Stimulated activated CD4-positive, alpha-beta T cell treated with anti-CD3 and anti-CD28 coated beads, Interleukin-12 subunit alpha, Interleukin-12 subunit beta, amount 100 ng/mL, for 24 hours (primary cell): Measurements from ENCODE around the gene FXYD3.

Experiments
- DNase-seq, 2 experiments: peaks; one replicate each; pipeline ENCODE4 v3.0.0-alpha.2; 2020; ENCODE audit warnings: low read depth in 2 of 2

The FXYD3 gene, protein sequence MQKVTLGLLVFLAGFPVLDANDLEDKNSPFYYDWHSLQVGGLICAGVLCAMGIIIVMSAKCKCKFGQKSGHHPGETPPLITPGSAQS

DNA sequence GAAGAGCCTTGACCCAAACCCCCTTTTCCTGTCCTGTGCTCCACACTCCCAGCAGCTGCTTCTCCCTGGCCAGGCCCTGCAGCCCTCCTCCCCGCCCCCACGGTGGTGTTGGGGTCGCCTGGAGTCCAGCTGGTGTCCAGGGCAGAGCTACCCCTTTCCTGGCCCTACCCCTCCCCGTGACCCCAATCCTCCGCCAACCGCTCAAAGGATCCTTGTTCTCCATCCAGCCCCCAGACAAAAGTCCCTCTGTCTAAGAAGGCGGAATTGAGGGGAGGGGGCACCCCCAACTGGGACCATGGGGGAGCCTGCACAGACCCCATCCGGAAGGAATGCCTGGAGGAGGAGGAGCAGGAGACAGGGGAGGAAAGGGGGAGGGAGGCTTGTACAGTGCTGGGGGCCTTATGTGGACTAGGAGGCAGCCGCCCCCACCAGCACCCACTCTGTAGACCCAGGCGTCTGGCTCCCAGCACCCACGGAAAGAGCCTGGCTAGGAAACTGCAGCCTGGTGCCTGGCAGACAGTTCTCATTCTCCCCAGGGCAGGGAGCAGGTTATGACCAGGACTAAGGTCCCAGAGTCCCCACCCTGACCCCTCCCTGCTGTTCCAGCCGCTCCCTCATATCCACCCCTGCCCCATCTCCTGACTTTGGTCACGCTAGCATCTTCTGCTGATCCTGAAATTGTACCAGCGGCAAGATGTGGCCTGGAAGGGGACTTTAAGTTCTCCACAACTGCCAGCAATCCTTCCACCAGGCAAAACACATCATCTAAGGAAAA lies at the start of gene FXYD3:
TSS of gene FXYD3 (plus strand) at position 647 of the 775 bp plus-strand sequence. CDS start 3,554 bp downstream, outside the sequence.
- no peak for DNase-seq

DNA sequence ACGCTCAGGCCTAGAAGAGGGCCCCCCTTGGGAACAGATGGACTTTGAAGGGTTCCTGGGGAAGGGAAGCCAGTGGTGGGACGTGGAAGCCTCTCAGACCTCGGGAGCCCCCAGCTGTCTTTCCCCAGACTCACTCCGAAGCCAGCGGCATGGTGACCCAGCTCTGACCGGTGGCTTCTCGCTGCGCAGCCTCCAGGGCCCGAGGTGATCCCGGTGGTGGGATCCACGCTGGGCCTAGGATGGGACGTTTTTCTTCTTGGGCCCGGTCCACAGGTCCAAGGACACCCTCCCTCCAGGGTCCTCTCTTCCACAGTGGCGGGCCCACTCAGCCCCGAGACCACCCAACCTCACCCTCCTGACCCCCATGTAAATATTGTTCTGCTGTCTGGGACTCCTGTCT lies 49.5 kb upstream of the FXYD3 start:
- DNase-seq: no peak

DNA sequence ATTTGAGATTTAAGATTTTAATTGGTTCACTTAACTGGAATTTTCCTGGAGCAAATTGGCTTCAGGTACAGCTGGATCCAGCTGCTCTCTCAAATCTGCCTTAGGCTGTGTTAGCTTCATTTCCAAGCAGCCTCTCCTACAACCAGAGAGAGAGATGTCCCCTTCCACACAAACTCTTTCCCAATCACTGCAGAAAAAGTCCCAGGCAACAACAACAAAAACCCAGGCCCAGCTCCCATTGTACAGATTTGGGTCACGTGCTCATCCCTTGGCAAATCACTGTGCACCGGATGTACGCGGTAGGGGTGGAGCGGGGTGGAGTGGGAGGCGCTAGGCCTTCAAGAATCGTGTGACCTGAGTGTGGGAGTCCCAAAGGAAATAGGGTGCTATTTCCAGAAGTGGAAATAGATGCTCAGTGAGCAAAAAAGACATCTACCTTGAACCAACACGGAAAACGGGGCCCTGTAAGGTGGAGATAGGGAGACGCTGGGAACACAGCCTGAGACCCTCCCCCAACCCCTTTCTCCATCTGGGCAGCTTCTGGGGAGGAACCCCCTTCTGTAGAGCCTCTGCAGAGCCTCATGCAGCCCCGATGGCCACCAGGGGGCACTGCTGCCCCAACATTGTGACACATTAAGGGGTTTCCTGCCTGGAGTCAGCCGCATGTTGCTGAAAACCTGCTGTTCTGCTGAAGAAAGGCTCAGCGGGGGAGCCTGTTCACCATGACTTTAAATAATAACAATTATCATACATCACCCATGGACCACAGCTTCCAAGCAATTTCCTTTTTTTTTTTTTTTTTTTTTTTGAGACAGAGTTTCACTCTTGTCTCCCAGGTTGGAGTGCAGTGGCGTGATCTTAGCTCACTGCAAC lies 48.7 kb upstream of the FXYD3 start:
- DNase-seq: peak; percentile 79 to 94

DNA sequence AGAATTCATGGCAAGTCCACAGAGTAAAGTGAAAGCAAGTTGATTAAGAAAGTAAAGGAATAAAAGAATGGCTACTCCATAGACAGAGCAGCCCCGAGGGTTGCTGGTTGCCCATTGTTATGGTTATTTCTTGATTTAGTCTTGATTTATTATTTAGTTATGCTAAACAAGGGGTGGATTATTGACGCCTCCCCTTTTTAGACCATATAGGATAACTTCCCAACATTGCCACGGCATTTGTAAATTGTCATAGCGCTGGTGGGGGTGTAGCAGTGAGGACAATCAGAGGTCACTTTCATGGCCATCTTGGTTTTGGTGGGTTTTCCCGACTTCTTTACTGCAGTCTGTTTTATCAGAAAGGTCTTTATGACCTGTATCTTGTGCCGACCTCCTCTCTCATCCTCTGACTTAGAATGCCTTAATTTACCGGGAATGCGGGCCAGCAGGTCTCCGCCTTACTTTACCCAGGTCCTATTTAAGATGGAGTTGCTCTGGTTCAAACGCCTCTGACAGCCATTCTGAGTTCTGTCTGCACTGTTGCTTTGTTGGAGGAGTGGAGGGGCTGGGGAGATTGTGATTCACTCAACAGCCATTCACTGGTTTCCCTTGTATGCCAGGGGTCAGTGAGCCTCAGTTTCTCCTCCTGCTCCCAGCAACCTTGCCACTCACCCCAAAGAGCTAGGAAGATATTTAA lies 46.5 kb upstream of the FXYD3 start:
- DNase-seq: no peak

DNA sequence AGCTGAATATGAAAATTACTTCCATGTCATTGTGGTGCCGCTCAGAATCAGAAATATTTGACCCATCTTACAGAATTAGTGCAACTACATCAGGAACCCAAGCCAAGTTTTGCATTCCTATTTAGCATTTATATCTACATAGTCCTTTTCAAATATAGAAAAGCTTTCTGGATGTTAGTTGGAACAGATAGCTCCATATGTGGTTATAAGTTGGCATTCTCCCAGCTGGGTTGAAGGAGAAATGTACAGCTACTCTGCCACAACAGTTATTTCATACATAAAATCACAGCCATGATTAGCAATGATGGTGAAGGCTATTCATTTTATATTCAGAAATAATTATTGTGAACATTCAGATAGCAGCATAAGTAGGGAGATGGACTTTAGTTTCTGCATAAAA lies 45.9 kb upstream of the FXYD3 start:
- no peak for DNase-seq

DNA sequence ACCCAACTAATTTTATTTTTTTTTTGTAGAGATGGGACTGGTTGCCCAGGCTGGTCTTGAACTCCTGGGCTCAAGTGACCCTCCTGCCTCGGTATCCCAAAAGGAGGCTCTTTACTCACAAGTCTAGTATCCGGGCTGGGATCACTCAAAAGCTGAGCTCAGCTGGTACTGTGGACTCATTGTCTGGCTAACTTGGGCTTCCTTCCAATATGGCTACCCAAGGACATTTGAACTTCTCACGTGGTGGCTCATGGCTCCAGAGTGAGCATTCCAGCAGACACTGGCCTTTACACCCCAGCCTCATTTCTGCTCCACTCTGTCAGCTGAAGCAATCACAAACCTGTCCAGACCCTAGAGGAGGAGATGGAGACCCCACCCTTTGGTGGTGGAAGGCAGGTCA lies 45.2 kb upstream of the FXYD3 start:
- no peak for DNase-seq

DNA sequence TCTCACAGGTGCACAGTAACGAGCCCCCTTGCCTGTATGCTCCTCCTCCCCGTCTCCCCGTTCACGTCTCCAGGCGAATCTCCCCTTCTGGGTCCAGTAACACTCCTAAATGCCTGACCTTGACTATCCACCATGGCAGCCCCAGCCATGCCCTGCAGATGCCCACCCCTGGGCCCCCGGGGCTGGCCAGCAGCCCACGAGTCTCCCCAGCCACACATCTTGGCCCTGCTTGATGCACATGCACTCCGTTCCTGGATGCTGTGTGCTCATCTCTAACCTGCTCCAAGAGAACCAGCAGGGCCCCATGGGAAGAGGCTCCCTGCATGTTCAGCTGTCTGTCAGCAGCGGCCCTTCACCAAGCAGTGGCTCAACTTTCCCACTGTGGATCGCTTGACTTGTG lies 42.1 kb upstream of the FXYD3 start:
- DNase-seq: no peak

DNA sequence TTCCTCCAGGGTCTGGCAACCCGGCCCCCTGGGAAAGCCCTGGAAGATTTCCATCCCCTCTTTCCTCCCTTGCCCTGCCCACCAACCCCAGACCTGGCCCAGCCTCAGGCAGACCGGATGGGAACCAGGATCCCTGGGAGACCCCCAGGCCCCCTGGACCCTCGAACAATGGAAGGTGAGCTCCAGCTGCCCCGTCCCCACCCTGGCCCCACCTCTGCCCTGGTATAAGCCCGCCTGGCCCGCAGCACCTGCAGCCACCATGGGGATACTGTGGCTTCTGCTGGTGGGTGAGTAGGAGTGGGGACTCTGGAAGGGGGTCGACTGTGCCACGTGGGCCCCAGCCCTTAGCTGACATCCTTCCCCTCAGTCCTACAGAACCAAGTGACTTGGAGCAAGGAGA lies 41.7 kb upstream of the FXYD3 start:
- no peak for DNase-seq

DNA sequence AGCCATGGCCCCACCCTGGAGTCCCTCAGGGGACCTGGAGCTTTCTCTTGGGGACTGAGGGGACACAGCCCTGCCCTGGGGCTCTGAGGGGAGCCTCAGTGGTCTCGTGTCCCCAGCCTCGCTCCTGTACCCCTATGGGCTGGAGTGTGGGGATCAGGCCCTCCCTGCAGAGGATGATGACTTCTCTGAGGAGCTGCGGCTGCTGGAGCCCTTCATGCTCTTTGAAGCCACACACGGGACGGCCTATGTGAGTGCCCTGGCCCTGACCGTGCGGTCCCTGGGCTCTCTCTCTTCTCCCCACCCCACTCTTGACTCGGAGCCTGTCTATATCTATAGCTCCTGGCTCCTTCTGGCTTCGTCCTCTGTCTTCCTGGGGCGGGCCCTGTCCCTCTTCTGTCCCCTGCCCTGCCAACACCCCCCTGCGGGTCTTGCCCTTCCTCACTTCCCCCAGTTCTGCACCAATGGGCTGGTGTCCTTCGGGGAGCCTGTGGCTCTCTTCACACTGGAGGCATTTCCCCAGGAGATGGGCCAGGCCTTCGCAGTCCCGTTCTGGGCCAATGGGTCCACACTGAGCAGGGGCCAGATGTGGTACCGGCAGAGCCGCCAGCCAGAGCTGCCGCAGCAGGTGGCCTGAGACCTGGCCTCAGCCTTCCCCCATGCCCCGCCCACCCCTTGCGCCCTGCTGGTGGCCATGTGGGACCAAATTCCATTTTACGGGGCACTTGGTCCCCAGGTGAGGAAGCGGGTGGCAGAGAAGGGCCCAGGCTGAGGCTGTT lies 41.0 kb upstream of the FXYD3 start:
- no peak for DNase-seq

DNA sequence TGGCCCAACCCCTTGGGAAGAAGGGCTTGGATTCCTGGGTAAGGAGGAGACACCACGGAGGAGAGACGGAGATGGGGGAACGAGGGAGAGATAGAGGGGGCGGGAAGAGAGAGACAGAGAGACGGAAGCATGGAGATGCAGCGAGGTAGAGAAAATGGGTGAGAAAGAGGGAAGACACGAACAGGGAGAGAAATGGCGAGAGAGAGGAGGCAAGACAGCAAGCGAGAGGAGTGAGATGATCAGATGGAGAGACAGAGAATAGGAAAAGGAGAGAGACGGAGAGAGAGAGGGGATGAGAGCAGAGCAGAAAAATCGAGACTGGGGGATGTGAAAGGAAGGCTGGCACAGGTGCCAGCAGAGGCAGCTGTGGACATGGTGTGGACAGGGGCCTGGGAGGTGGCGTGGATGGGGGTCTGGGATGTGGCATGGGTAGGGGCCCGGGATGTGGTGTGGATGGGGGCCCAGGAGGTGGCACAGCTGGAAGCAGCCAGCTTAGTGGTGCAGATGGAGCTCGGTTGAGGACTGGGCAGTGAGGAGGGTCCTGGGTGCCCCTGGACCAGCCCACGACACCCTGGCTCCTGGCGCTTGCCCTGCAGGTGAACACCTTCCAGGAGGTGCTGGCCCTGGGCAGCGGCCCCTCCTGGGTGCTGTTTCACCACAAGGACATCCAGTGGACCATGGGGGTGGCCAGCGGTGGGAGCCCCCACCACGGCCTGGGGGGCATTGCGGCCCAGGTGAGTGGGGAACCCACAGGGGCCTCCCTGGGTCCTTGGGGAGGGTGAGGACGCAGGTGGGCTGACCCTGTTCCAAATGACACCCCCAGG lies 40.2 kb upstream of the FXYD3 start:
- no peak for DNase-seq

DNA sequence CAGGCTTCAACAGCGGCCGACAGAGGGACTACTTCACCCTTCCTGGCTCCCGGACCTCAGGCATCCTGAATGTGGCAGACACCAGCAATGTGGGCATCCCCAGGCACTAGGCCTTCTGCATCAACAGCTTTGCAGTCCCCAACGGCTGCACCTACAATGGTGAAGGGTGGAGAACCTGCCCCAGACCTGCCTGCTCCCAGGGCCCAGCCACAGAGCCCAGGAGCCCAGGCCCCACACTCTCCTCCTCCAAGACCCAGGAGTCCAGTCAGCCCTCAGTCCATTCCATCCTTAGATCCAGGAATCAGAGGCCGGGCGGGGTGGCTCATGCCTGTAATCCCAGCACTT lies 39.6 kb upstream of the FXYD3 start:
- DNase-seq: no peak

DNA sequence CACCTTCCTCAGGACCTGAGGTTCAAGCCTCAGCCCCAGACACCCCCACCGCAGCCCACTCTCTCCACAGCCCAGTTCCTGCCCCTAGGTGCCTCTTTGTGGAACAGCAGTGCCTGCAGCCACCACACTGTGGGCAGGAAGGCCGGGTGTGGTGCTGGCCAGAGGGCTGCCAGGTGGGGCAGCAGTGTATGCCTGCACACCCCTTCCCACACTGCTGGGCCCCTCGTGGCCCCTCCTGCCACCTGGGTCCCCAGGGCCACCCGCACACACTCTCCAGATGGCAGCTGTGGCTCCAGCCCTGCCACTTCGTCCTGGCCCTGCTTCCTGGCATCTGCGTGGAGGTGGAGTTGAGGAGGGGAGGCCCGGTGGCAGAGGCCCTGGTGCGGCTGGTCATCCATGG lies 39.0 kb upstream of the FXYD3 start:
- no peak for DNase-seq

DNA sequence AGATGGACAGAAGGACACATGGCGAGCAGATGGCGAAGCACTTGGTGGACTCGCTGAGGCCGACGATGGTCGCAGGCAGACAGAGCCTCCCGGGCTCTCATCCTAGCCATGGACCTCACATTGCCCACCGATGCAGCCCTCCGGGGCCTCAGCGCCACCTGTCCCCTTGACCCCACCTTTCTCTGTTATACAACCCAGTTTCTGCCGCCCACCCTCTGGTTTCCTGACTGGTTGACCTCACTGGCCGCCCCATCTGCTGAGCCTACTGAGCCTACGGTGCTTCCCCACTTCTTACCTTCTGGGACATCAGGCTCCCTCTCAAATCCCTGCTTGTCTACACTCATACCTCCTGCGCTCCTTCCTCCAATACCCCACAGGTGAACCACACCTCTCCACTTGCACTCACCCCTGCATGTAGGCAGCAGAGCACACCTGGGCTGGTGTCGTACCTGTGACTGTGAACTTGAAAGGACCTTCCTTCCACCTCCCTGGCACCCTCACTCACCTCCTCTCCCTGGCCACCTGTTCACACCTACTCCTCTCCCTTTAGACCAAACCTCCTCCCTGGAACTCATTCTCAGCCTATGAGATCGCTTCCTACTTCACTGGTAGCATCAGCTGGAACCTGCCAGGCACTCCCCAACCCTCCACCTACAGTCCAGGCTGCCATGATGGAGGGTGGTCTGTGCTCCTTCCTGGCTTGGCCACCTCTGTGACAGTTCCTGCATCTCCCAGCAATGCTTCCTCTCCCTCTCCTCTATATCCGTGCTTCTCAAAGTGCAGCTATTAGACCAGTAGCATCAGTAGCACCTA lies 38.0 kb upstream of the FXYD3 start:
- DNase-seq: no peak

DNA sequence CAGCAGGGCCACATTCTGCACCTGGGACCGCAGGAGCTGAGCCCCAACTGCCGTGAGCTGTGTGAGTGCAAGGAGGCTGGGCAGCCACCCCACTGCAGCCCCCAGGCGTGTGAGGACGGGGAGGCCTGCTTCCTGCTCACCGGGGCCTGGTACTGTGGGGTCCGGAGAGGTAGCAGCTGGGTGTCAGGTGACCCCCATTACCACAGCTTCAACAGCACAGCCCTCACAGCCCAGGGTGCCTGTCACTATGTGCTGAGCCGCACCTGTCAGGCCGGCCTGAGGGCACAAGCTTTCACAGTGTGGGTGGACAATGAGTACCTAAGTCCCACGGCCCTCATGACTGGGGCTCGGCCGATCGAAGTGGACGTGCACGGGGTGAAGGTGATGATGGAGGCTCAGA lies 35.8 kb upstream of the FXYD3 start:
- DNase-seq: no peak

DNA sequence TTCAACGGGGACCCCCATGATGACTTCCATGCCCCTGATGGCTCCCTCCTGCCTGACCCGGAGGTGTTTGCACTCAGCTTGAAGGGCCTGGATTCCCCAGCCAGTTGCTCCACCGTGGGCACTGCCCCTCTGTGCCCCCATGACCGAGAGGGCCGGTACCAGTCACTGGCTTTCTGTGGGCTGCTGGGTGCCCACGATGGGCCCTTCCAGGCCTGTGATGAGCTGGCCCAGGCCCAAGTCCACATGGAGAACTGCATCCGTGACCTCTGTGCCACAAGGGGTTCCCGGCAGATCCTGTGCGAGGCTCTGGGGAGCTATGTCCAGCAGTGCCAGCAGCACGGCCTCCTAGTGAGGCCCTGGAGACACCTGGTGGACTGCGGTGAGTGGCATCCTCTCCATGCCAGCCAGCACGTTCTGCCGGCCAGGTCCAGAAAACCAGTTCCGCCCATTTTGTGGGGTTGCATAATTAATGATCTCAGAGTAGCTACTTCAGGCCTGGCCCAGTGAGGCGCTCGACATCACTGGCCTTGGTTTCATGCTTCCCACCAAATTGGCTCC lies 34.9 kb upstream of the FXYD3 start:
- DNase-seq: no peak

DNA sequence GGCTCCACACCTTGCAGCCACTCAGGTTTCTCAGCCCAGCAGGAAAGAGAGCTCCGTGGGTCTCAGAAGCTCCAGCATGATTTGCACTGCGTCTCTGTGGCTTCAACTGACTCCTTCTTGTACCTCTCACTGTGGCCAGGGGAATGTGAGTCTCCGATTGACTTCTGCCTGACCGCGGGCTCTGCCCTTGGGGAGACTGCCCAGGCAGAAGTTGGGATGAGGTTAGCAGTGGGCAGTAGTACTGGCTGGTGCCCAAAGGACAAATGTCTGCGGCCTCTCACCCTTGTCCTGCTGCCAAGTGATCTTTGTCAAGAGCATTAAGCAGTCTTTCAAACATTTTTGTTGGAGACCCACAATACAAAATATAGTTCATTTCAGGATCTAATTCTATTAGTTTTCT lies 34.4 kb upstream of the FXYD3 start:
- DNase-seq: no peak

DNA sequence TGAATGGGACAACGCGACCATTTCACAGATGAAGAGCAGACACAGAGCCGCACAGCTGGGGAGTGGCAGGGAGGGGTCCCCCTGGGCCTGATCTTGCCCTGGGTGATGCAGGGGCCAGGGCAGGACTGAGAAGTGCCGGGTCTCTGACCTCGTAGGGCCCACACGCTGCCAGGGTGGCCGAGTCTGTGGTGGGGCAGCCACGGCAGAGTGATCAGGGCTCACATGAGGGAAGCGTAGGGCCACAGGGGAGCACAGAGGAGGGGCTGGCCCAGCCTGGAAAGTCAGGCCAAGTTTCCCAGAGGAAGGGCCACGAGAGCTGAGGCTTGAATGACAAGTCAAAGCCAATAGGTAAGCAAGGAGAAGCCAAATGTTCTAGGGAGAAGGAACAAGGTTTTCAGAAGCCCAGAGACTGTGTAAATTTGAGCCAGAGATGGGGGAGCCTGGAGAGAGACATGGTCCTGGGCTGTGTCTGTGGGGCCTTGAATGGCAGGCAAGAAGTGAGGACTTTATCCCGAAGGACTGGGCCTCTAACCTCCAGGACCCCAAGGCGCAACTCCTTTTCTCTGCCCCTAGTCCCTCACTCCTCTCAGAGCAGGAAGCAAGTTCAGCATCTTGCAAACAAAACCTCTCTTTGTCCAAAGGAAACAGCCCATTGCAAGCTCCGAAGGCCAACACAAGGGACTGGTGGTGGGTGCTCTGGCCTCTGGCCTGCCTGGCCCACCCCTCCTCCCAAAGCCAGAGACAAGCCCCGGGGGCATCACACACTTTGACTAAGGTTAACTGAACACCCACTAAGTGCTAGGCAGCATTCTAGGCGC lies 31.7 kb upstream of the FXYD3 start:
- no peak for DNase-seq

DNA sequence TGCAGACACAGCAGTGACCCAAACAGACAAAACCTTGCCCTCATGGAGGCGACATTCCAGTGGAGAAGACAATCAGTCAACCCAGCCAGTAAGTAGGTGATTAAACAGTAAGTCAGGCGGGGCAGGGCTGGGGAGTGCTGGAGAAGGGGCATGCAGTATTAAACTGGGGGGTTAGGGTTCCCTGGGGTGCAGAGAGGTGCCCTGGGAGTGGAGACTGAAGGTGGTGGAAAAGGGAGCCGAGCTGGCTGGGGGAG lies 31.2 kb upstream of the FXYD3 start:
- no peak for DNase-seq

DNA sequence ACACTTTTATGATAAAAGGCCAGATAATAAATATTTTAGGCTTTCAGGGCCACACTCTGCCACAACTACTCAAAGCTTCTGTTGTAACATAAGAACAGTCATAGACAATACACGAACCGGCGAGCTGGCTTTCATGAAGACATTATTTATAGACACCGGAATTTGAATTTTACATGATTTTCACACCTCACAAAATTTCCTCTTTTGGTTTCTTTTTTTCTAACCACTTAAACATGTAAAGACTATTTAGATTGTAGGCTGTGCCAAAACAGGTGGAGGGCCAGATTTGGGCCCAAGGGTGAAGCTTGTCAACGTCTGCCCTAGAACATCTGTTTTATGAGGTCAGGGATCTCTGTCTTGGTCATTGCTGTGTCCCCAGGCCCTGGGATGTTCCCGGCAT lies 29.7 kb upstream of the FXYD3 start:
- DNase-seq: no peak
